Esophagus squamous epithelium (tissue), 4 donors: Measurements from ENCODE around the gene RPH3AL.

Source experiments
- CTCF ChIP-seq, 6 experiments: fragments of 450-650 bp in 4 of 6; fragments of 200-600 bp in 2 of 6; sonication (generic) in 2 of 6; IDR thresholded peaks; one replicate each; pipeline ENCODE4 v1.5.1; 2016 to 2019; ENCODE audit warnings: antibody characterized with exemption in 6 of 6, mild to moderate bottlenecking in 4 of 6, moderate library complexity in 4 of 6
- POLR2A ChIP-seq, 4 donors: fragments of 450-650 bp; IDR thresholded peaks; one replicate each; pipeline ENCODE4 v1.6.1; 2017; ENCODE audit warnings: antibody characterized with exemption in 4 of 4, mild to moderate bottlenecking in 4 of 4, moderate library complexity in 3 of 4

GRCh38 chr17:170130-170670, 182.4 kb downstream of the RPH3AL start:
- TF ChIP-seq CTCF (IDR thresholded peaks at IDR 0.05) (no peak), POLR2A (IDR thresholded peaks at IDR 0.05) (no peak)
